ENCODE data around the gene NET1. TPM values are rescaled to one million over a fixed set of nuclear protein-coding genes. Genes with fewer than 3 reads are reported as not detected.

Gene NET1
- total and polyA plus RNA-seq, 2 experiments from 2014 or later, result 62.5 to 96.4 TPM

DNA sequence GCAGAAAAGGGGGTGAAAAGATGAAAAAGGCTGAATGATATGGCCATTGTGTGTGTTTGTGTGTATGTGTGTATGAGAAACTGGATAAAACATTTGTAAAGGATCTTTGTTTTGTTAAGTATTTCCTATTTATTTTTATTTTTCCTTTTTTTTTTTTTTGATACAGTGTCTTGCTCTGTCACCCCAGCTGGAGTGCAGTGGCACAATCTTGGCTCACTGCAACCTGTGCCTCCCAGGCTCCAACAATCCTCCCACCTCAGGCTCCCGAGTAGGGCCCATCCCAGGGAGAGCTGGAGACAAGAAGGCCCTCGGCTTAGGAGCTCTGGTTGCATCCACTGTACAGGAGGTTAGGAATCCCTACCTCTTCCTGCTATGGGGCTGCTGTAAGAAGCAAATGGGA, 93.9 kb downstream of the NET1 start:
- no peaks in the 10 kb centered on the region for H4K20me1 ChIP-seq (ENCODE audit: insufficient read depth, poor library complexity, severe bottlenecking)
- H3K27ac ChIP-seq, result no peak overlapping the region
- TF ChIP-seq, protein P1, sequence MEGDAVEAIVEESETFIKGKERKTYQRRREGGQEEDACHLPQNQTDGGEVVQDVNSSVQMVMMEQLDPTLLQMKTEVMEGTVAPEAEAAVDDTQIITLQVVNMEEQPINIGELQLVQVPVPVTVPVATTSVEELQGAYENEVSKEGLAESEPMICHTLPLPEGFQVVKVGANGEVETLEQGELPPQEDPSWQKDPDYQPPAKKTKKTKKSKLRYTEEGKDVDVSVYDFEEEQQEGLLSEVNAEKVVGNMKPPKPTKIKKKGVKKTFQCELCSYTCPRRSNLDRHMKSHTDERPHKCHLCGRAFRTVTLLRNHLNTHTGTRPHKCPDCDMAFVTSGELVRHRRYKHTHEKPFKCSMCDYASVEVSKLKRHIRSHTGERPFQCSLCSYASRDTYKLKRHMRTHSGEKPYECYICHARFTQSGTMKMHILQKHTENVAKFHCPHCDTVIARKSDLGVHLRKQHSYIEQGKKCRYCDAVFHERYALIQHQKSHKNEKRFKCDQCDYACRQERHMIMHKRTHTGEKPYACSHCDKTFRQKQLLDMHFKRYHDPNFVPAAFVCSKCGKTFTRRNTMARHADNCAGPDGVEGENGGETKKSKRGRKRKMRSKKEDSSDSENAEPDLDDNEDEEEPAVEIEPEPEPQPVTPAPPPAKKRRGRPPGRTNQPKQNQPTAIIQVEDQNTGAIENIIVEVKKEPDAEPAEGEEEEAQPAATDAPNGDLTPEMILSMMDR (IDR thresholded peaks at IDR 0.05; ENCODE audit: poor library complexity), result no peak
- TF ChIP-seq EZH2 (IDR thresholded peaks at IDR 0.05; ENCODE audit: borderline replicate concordance) (no peak), EZH2phosphoT487 (IDR thresholded peaks at IDR 0.05; ENCODE audit: low read depth, severe bottlenecking, unreplicated experiment) (no peak)
- no peaks in the 10 kb centered on the region for H3K9me2 ChIP-seq (replicated peaks; ENCODE audit: insufficient read depth)
- DNase-seq (ENCODE audit: low spot score), result no peak
- H3K4me1 ChIP-seq (ENCODE audit: insufficient read depth), result peaks cover 14% of the 10 kb centered on the region
- H3K4me2 ChIP-seq, result no peak overlapping the region
- H2AFZ ChIP-seq, result no peak overlapping the region
- H3K9me3 ChIP-seq (ENCODE audit: low read depth), result no peaks in the 10 kb centered on the region
- no peaks in the 10 kb centered on the region for H3K79me2 ChIP-seq
- no peaks in the 10 kb centered on the region for H3K36me3 ChIP-seq (replicated peaks; ENCODE audit: insufficient read depth, low read depth)
- H3K27me3 ChIP-seq, result no peaks in the 10 kb centered on the region
- H3K4me3 ChIP-seq, result no peak overlapping the region
- 76% methylated on average over 2 of the region's 2 CpGs for WGBS (ENCODE audit: low lambda C conversion rate, missing lambda C conversion rate)

DNA sequence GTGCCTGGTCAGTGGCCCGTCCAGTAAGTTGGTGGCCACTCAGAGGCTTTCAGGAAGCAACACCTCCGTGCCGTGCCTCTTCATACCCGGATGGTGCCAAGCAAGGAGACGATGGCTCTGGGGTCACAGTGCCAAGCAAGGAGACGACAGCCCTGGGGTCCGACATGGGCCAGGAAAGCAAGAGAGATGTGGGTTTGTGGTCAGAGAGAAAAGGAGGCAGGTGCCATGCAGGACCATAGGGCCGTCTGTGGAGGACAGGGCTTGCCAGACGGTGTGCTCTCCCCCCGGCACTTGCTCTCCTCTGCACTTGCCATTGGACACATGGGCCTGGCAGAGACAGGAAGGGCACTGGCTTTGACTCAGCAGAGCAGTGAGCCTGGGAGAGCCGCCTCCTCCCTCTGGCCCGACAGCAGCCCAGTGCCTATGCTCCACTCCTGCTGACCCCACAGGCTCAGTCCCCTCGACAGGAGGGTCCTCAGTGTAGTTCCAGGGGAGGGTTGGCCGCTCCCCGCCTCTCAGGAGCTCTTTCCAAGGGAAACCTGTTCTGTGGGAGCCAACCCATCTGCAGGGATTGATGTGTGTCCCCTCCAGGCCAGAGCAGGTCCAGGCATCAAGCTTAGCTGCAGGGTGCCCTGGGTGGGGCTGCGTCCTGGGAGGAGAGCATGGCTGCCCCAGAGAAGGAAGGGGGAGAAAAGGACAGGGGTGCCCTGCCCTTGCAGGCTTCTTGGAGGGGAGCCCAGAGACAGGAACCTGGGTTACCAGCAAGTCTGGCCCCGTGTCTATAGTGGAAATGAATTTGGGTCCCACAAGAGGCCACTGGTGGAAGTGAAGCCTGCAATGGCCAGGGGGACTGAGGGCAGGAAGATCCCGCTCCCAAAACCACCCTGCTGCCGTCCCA, 94.6 kb downstream of the NET1 start:
- no peaks in the 10 kb centered on the region for H3K79me2 ChIP-seq
- no peak overlapping the region for H3K4me3 ChIP-seq
- H3K9me2 ChIP-seq (replicated peaks; ENCODE audit: insufficient read depth), result no peaks in the 10 kb centered on the region
- H3K4me2 ChIP-seq, result no peak overlapping the region
- H3K4me1 ChIP-seq (ENCODE audit: insufficient read depth), result peaks cover 14% of the 10 kb centered on the region
- WGBS (ENCODE audit: low lambda C conversion rate, missing lambda C conversion rate), result 95% methylated on average over 19 of the region's 19 CpGs
- no peaks in the 10 kb centered on the region for H4K20me1 ChIP-seq (ENCODE audit: insufficient read depth, poor library complexity, severe bottlenecking)
- no peaks in the 10 kb centered on the region for H3K9me3 ChIP-seq (ENCODE audit: low read depth)
- no peaks in the 10 kb centered on the region for H3K36me3 ChIP-seq (replicated peaks; ENCODE audit: insufficient read depth, low read depth)
- H3K27ac ChIP-seq, result no peak overlapping the region
- DNase-seq (ENCODE audit: low spot score), result no peak
- H2AFZ ChIP-seq, result no peak overlapping the region
- H3K27me3 ChIP-seq, result no peaks in the 10 kb centered on the region
- no peak for TF ChIP-seq EZH2phosphoT487 (IDR thresholded peaks at IDR 0.05; ENCODE audit: low read depth, severe bottlenecking, unreplicated experiment)
- TF ChIP-seq, protein P1 (IDR thresholded peaks at IDR 0.05; ENCODE audit: poor library complexity), result no peak
- TF ChIP-seq EZH2 (IDR thresholded peaks at IDR 0.05; ENCODE audit: borderline replicate concordance), result no peak

DNA sequence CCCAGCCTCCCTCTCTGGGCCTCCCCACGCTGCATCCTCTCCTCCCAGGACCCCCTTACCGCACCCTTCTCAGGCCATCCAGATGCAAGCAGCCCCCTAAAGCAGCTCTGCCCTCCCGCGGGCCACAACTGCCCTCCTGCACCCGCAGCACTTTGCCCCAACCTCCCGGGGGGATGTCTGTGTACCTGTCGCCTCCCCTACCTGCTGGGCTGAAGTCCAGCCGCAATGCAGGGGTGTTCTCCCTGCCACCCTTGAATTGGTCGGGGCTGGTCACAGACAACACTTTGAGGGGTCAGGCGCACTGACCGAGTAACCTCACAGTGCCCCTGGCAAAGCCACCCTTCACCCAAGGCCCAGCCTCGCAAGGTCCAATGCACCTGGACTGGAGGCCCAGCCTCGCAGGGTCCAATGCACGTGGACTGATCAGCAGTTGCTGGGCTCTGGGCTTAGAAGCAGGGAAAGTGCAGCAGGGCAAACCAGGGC, 95.3 kb downstream of the NET1 start:
- no peaks in the 10 kb centered on the region for H3K36me3 ChIP-seq (replicated peaks; ENCODE audit: insufficient read depth, low read depth)
- H3K4me2 ChIP-seq, result no peak overlapping the region
- WGBS (ENCODE audit: low lambda C conversion rate, missing lambda C conversion rate), result 92% methylated on average over 14 of the region's 14 CpGs
- H3K27ac ChIP-seq, result no peak overlapping the region
- no peaks in the 10 kb centered on the region for H4K20me1 ChIP-seq (ENCODE audit: insufficient read depth, poor library complexity, severe bottlenecking)
- no peak for DNase-seq (ENCODE audit: low spot score)
- H2AFZ ChIP-seq, result no peak overlapping the region
- no peak overlapping the region for H3K4me3 ChIP-seq
- TF ChIP-seq EZH2 (IDR thresholded peaks at IDR 0.05; ENCODE audit: borderline replicate concordance), result no peak
- peaks cover 14% of the 10 kb centered on the region for H3K4me1 ChIP-seq (ENCODE audit: insufficient read depth)
- no peaks in the 10 kb centered on the region for H3K9me2 ChIP-seq (replicated peaks; ENCODE audit: insufficient read depth)
- no peaks in the 10 kb centered on the region for H3K9me3 ChIP-seq (ENCODE audit: low read depth)
- no peaks in the 10 kb centered on the region for H3K27me3 ChIP-seq
- no peaks in the 10 kb centered on the region for H3K79me2 ChIP-seq

DNA sequence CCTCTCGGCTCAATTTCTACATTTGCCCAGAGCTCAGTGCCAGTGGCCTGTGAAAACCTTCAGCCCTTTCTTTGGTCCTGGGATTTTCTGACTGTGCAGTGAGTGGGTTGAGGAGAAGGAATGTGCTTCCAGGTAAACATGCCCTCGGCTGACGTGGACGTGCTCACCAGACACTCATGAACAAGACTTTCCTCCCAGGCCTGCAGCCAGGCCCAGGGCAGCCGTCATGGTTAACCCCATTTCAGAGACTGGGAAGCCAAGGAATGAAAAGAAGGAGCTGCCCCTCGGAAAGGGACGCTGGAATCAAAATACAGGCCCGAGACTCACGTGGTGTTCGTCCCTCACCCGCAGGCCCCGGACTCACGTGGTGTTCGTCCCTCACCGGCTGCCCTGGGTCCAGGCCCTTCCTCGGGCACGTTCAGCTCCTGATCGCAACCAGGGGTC, 95.8 kb downstream of the NET1 start:
- Histone ChIP-seq H3K9me3 (ENCODE audit: low read depth) (no peaks in the 10 kb centered on the region), H3K27ac (no peak overlapping the region), H3K9me2 (replicated peaks; ENCODE audit: insufficient read depth) (no peaks in the 10 kb centered on the region), H3K36me3 (replicated peaks; ENCODE audit: insufficient read depth, low read depth) (no peaks in the 10 kb centered on the region), H3K4me3 (no peak overlapping the region), H2AFZ (no peak overlapping the region), H4K20me1 (ENCODE audit: insufficient read depth, poor library complexity, severe bottlenecking) (no peaks in the 10 kb centered on the region), H3K27me3 (no peaks in the 10 kb centered on the region), H3K4me2 (no peak overlapping the region), H3K79me2 (no peaks in the 10 kb centered on the region), H3K4me1 (ENCODE audit: insufficient read depth) (peaks cover 19% of the 10 kb centered on the region)
- WGBS (ENCODE audit: low lambda C conversion rate, missing lambda C conversion rate), result 94% methylated on average over 18 of the region's 18 CpGs
- TF ChIP-seq EZH2 (IDR thresholded peaks at IDR 0.05; ENCODE audit: borderline replicate concordance), result no peak
- TF ChIP-seq, protein P1 (IDR thresholded peaks at IDR 0.05; ENCODE audit: poor library complexity), result no peak
- no peak for DNase-seq (ENCODE audit: low spot score)
